HepG2 (cell line): ENCODE results near the gene USP32. TPM values are rescaled to one million over a fixed set of nuclear protein-coding genes. Genes with fewer than 3 reads are reported as not detected.

Source experiments
- CENPBD1 ChIP-seq: sonication (generic); formaldehyde crosslinking; IDR thresholded peaks from 2 replicates; pipeline ENCODE4 v1.8.0; 2022; ENCODE audit warnings: missing genetic modification reagents, low read depth, mild to moderate bottlenecking, borderline replicate concordance
- FIP1L1 ChIP-seq: fragments of 200-400 bp; formaldehyde crosslinking; IDR thresholded peaks from 2 replicates; pipeline ENCODE4 v1.6.1; 2018; ENCODE audit warnings: low read depth, mild to moderate bottlenecking, low read length, moderate library complexity, borderline replicate concordance; ENCODE audit not compliant: insufficient read depth
- GPN1 ChIP-seq: sonication (generic); formaldehyde crosslinking; IDR thresholded peaks from 2 replicates; pipeline ENCODE4 v1.5.1; 2020; ENCODE audit warnings: missing genetic modification reagents, borderline replicate concordance
- PRDM15 ChIP-seq: sonication (generic); formaldehyde crosslinking; IDR thresholded peaks from 2 replicates; pipeline ENCODE4 v1.4.0; 2020; ENCODE audit warnings: missing genetic modification reagents
- SOX13 ChIP-seq, 3 experiments: fragments of 450-650 bp in 1 of 3; sonication (generic) in 1 of 3; formaldehyde crosslinking in 1 of 3; IDR thresholded peaks in 2 of 3; conservative IDR thresholded peaks in 1 of 3; 2 replicates each; pipeline versions ENCODE4 v1.5.0 to v1.6.1; 2016 to 2020; ENCODE audit warnings: antibody characterized with exemption in 1 of 3, mild to moderate bottlenecking in 1 of 3, missing compliant biosample characterization in 1 of 3, missing genetic modification reagents in 1 of 3, moderate library complexity in 1 of 3
- SOX5 ChIP-seq: IDR thresholded peaks from 2 replicates; pipeline ENCODE4 v1.6.1; 2016; ENCODE audit warnings: borderline replicate concordance
- TRAFD1 ChIP-seq: sonication (generic); formaldehyde crosslinking; IDR thresholded peaks from 2 replicates; pipeline ENCODE4 v1.5.1; 2020; ENCODE audit warnings: missing genetic modification reagents, mild to moderate bottlenecking, borderline replicate concordance
- ZNF337 ChIP-seq: sonication (generic); formaldehyde crosslinking; IDR thresholded peaks from 2 replicates; pipeline ENCODE4 v1.5.1; 2020; ENCODE audit warnings: missing genetic modification reagents, low read depth, mild to moderate bottlenecking, borderline replicate concordance
- ZNF383 ChIP-seq: sonication (generic); formaldehyde crosslinking; IDR thresholded peaks from 2 replicates; pipeline ENCODE4 v1.4.0; 2020; ENCODE audit warnings: missing genetic modification reagents, mild to moderate bottlenecking, borderline replicate concordance
- ZNF430 ChIP-seq: sonication (generic); formaldehyde crosslinking; IDR thresholded peaks from 2 replicates; pipeline ENCODE4 v1.9.0; 2021; ENCODE audit warnings: mild to moderate bottlenecking, missing genetic modification reagents
- ZNF777 ChIP-seq: sonication (generic); formaldehyde crosslinking; IDR thresholded peaks from 2 replicates; pipeline ENCODE4 v1.4.0; 2020; ENCODE audit warnings: missing genetic modification reagents
- ZNF781 ChIP-seq: sonication (generic); formaldehyde crosslinking; IDR thresholded peaks from 2 replicates; pipeline ENCODE4 v1.5.1; 2020; ENCODE audit warnings: borderline replicate concordance, mild to moderate bottlenecking, missing genetic modification reagents; ENCODE audit errors: not compliant biosample characterization
- ZSCAN5A ChIP-seq: sonication (generic); formaldehyde crosslinking; IDR thresholded peaks from 2 replicates; pipeline ENCODE4 v1.8.0; 2022; ENCODE audit warnings: mild to moderate bottlenecking, missing genetic modification reagents, borderline replicate concordance
- polyA plus RNA-seq, 8 experiments: library from polyadenylated mRNA; depleted of rRNA in 3 of 8; stranded (reverse) in 7 of 8; unstranded in 1 of 8; fragments of >200 nt; fragmentation: Illumina TruSeq in 4 of 8; extraction: Trizol in 4 of 8; gene quantifications; 2 replicates each; pipeline versions ENCODE4 v1.2.1 to v1.2.3, GENCODE V29; 2011 to 2016; ENCODE audit warnings: low read depth in 4 of 8, missing spikeins in 1 of 8, mixed read lengths in 1 of 8; ENCODE audit not compliant: insufficient read depth in 1 of 8
- total RNA-seq, 5 experiments: library from RNA; depleted of rRNA; stranded (reverse); fragments of >200 nt; fragmentation: Illumina TruSeq; extraction: Trizol; gene quantifications; 2 replicates each; pipeline ENCODE4 v1.2.3, GENCODE V29; 2016; ENCODE audit warnings: low read depth in 1 of 5
- TF ChIP-seq, protein P1 (sequence below): conservative IDR thresholded peaks from 2 replicates; pipeline ENCODE4 v1.6.1; 2018; ENCODE audit warnings: missing genetic modification reagents
- TF ChIP-seq, protein P2 (sequence below): sonication (generic); formaldehyde crosslinking; conservative IDR thresholded peaks from 2 replicates; pipeline ENCODE4 v1.8.0; 2022; ENCODE audit warnings: missing genetic modification reagents

USP32 gene
- total and polyA plus RNA-seq, 2 of the 13 experiments (the other 11 are each of a cell fraction or from before 2014, with no cell fraction given), result 24.9 to 39.9 TPM

GRCh38 chr17:60135151-60135950 is 256.6 kb downstream of the USP32 start (continued):
- peak; percentile 87 for TF ChIP-seq PRDM15 (CRISPR knock-in tag)
- peak; percentile 29; the same call in 1 of the 2 replicates for TF ChIP-seq SOX5 (CRISPR knock-in tag)
- TF ChIP-seq TRAFD1, result no peak
- TF ChIP-seq, protein P1, sequence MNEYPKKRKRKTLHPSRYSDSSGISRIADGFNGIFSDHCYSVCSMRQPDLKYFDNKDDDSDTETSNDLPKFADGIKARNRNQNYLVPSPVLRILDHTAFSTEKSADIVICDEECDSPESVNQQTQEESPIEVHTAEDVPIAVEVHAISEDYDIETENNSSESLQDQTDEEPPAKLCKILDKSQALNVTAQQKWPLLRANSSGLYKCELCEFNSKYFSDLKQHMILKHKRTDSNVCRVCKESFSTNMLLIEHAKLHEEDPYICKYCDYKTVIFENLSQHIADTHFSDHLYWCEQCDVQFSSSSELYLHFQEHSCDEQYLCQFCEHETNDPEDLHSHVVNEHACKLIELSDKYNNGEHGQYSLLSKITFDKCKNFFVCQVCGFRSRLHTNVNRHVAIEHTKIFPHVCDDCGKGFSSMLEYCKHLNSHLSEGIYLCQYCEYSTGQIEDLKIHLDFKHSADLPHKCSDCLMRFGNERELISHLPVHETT (CRISPR knock-in tag), result peak; percentile 73; the same call in 1 of the 2 replicates
- TF ChIP-seq ZNF430 (CRISPR knock-in tag), result no peak
- no peak for TF ChIP-seq ZNF337 (CRISPR knock-in tag)
- TF ChIP-seq FIP1L1, result no peak
- TF ChIP-seq ZNF777, result peak; percentile 81
- TF ChIP-seq, protein P2, sequence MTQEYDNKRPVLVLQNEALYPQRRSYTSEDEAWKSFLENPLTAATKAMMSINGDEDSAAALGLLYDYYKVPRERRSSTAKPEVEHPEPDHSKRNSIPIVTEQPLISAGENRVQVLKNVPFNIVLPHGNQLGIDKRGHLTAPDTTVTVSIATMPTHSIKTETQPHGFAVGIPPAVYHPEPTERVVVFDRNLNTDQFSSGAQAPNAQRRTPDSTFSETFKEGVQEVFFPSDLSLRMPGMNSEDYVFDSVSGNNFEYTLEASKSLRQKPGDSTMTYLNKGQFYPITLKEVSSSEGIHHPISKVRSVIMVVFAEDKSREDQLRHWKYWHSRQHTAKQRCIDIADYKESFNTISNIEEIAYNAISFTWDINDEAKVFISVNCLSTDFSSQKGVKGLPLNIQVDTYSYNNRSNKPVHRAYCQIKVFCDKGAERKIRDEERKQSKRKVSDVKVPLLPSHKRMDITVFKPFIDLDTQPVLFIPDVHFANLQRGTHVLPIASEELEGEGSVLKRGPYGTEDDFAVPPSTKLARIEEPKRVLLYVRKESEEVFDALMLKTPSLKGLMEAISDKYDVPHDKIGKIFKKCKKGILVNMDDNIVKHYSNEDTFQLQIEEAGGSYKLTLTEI, result no peak
- TF ChIP-seq SOX13 (IDR thresholded peaks at IDR 0.05), result no peak
- peak in 1 of 2 experiments; percentile 37; a peak in 1 of 4 replicates for TF ChIP-seq SOX13 (CRISPR knock-in tag; conservative IDR thresholded peaks at IDR 0.05 in 1 of 2, IDR thresholded peaks at IDR 0.05 in 1 of 2)
- no peak for TF ChIP-seq ZNF383
- TF ChIP-seq ZSCAN5A, result no peak
- TF ChIP-seq GPN1, result 0 out of 2 replicates have a peak, but pooled peaks have one; percentile 37
- TF ChIP-seq CENPBD1 (CRISPR knock-in tag), result no peak
- peak; percentile 82 for TF ChIP-seq ZNF781 (CRISPR knock-in tag)
